ENCODE measurements around the gene HACD3. TPM values are rescaled to one million over a fixed set of nuclear protein-coding genes. Genes with fewer than 3 reads are reported as not detected.
"Not testable (repeated sequence)": the region's sequence is repeated elsewhere in the genome, so short reads cannot be mapped to it uniquely, and the experiment has no call there.

Gene HACD3
- total RNA-seq, 1 experiment from 2014 or later: 71.6 TPM

DNA sequence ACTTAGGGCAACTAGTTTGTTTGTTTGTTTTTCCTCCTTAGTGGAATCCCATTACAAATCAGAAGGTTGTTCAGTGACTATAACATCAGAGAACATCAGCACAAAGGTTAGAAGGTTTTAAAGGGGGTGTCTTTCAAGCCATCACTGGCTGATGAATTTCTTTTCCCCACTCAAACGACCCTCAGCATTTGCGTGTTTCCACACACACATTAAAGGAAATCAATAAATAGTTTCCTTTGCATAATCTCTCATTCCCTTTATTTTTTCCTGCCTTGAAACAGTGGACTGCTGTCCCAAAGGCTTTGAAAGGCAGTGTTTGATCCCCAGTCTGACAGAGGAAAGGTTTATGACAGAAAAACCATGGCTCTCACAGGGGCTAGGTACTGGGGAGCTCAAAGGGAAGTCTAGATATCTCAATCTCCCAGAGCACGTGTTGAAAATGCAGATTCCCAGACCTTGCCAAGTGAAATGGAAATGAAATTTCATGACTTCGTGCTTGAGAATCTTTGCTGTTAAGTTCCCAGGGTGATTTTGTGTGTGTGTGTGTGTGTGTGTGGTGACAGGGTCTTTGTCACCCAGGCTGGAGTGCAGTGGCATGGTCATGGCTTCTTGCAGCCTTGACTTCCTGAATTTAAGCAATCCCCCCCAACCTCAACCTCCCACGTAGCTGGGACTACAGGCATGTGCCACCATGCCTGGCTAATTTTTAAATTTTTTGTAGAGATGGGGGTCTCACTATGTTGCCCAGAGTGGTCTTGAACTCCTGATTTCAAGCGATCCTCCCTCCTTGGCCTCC is 82.9 kb downstream of the HACD3 start:
- no peaks in the 10 kb centered on the region for H3K36me3 ChIP-seq (ENCODE audit: low read depth)
- intact Hi-C loops (cut with micrococcal nuclease; ENCODE audit: unreplicated experiment): loop anchor here (10.0 kb wide), 2 partner anchors 682 to 882 kb away; partner anchors contain the start of genes DIS3L and SNAPC5
- no peaks in the 10 kb centered on the region for H3K27me3 ChIP-seq (ENCODE audit: insufficient read depth, low read depth)
- no peaks in the 10 kb centered on the region for H4K20me1 ChIP-seq (ENCODE audit: insufficient read depth)
- peaks cover 24% of the 10 kb centered on the region for H3K79me2 ChIP-seq (ENCODE audit: low read depth)
- ChIA-PET POLR2A (ENCODE audit: unreplicated experiment) (no interaction called here), CTCF (no interaction called here)
- TF ChIP-seq EZH2 (IDR thresholded peaks at IDR 0.05; ENCODE audit: low read depth): no peak
- TF ChIP-seq, protein P1, sequence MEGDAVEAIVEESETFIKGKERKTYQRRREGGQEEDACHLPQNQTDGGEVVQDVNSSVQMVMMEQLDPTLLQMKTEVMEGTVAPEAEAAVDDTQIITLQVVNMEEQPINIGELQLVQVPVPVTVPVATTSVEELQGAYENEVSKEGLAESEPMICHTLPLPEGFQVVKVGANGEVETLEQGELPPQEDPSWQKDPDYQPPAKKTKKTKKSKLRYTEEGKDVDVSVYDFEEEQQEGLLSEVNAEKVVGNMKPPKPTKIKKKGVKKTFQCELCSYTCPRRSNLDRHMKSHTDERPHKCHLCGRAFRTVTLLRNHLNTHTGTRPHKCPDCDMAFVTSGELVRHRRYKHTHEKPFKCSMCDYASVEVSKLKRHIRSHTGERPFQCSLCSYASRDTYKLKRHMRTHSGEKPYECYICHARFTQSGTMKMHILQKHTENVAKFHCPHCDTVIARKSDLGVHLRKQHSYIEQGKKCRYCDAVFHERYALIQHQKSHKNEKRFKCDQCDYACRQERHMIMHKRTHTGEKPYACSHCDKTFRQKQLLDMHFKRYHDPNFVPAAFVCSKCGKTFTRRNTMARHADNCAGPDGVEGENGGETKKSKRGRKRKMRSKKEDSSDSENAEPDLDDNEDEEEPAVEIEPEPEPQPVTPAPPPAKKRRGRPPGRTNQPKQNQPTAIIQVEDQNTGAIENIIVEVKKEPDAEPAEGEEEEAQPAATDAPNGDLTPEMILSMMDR (conservative IDR thresholded peaks at IDR 0.05): no peak
- BruUV-seq (replicated peaks): no TSS peak
- no peak overlapping the region for H3K27ac ChIP-seq
- no peaks in the 10 kb centered on the region for H3K9me3 ChIP-seq (ENCODE audit: insufficient read depth, low read depth)
- peak overlapping the region; percentile 97; the same call in 1 of the 2 replicates for H3K4me2 ChIP-seq
- H3K4me1 ChIP-seq (replicated peaks; ENCODE audit: insufficient read depth): peaks cover 21% of the 10 kb centered on the region
- H2AFZ ChIP-seq: no peak overlapping the region
- H3F3A ChIP-seq (ENCODE audit: insufficient read depth, low read depth): peaks cover 5% of the 10 kb centered on the region; the same call in 1 of the 2 replicates
- H3K4me3 ChIP-seq: no peak overlapping the region
- H3K9me2 ChIP-seq (ENCODE audit: insufficient read depth): no peaks in the 10 kb centered on the region
- DNase-seq: no peak

DNA sequence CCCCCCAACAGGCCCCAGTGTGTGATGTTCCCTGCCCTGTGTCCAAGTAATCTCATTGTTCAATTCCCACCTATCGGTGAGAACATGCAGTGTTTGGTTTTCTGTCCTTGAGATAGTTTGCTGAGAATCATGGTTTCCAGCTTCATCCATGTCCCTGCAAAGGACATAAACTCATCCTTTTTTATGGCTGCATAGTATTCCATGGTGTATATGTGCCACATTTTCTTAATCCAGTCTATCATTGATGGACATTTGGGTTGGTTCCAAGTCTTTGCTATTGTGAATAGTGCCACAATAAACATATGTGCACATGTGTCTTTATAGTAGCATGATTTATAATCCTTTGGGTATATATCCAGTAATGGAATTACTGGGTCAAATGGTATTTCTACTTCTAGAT is 85.6 kb downstream of the HACD3 start:
- H3K4me2 ChIP-seq; H3K9me2 ChIP-seq (ENCODE audit: insufficient read depth); CTCF ChIA-PET; H2AFZ ChIP-seq; H3K4me3 ChIP-seq; H4K20me1 ChIP-seq (ENCODE audit: insufficient read depth); H3K27me3 ChIP-seq (ENCODE audit: insufficient read depth, low read depth); BruUV-seq (replicated peaks); H3K79me2 ChIP-seq (ENCODE audit: low read depth); POLR2A ChIA-PET (ENCODE audit: unreplicated experiment); H3K27ac ChIP-seq; H3K9me3 ChIP-seq (ENCODE audit: insufficient read depth, low read depth); H3F3A ChIP-seq (ENCODE audit: insufficient read depth, low read depth); H3K36me3 ChIP-seq (ENCODE audit: low read depth); DNase-seq: not testable (repeated sequence)
- H3K4me1 ChIP-seq (replicated peaks; ENCODE audit: insufficient read depth): peaks cover 13% of the 10 kb centered on the region
- intact Hi-C loops (cut with micrococcal nuclease; ENCODE audit: unreplicated experiment): loop anchor here (10.0 kb wide), 2 partner anchors 679 to 879 kb away; partner anchors contain the start of genes DIS3L and SNAPC5

DNA sequence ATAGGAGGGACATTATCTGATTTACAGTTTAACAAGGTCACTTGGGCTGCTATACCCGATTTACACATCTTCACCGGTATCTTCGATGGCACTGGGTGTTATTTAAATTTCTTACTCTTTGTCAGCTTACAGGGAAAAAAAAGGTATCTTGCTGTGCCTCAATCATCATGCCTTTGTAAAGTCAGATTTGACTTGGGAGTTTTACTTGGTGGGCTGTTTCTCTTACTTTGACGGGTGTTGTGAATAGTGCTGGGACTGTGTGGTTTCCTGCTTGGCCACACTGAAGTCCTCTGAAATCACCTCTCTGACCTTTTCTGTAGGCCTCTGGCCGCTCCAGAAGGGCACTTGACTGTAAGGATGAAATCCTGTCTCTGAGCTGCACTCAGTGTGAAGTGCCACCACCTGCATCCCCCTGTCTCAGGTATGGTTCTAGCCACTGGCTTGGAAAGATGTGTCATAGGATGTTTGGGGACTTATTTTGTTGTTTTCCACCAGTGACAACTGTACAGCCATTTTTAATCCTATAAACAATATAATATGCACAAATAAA is 88.4 kb downstream of the HACD3 start:
- ChIA-PET CTCF (no interaction called here), POLR2A (ENCODE audit: unreplicated experiment) (no interaction called here)
- H3K4me2 ChIP-seq: no peak overlapping the region
- no peak for DNase-seq
- H3K27me3 ChIP-seq (ENCODE audit: insufficient read depth, low read depth): no peaks in the 10 kb centered on the region
- intact Hi-C loops (cut with micrococcal nuclease; ENCODE audit: unreplicated experiment): loop anchor here (10.0 kb wide), 2 partner anchors 676 to 876 kb away; partner anchors contain the start of genes DIS3L and SNAPC5
- H2AFZ ChIP-seq: no peak overlapping the region
- H4K20me1 ChIP-seq (ENCODE audit: insufficient read depth): no peaks in the 10 kb centered on the region
- no peaks in the 10 kb centered on the region for H3K79me2 ChIP-seq (ENCODE audit: low read depth)
- H3K9me2 ChIP-seq (ENCODE audit: insufficient read depth): no peaks in the 10 kb centered on the region
- no peak overlapping the region for H3K4me3 ChIP-seq
- TF ChIP-seq EZH2 (IDR thresholded peaks at IDR 0.05; ENCODE audit: low read depth): no peak
- TF ChIP-seq, protein P1 (conservative IDR thresholded peaks at IDR 0.05): no peak
- H3F3A ChIP-seq (ENCODE audit: insufficient read depth, low read depth): no peaks in the 10 kb centered on the region
- H3K36me3 ChIP-seq (ENCODE audit: low read depth): no peaks in the 10 kb centered on the region
- no TSS peak for BruUV-seq (replicated peaks)
- no peaks in the 10 kb centered on the region for H3K9me3 ChIP-seq (ENCODE audit: insufficient read depth, low read depth)
- H3K4me1 ChIP-seq (replicated peaks; ENCODE audit: insufficient read depth): no peaks in the 10 kb centered on the region
- H3K27ac ChIP-seq: no peak overlapping the region

Measured in PC-9 (cell line).